Measurements from ENCODE around the gene ARHGAP12.

DNA sequence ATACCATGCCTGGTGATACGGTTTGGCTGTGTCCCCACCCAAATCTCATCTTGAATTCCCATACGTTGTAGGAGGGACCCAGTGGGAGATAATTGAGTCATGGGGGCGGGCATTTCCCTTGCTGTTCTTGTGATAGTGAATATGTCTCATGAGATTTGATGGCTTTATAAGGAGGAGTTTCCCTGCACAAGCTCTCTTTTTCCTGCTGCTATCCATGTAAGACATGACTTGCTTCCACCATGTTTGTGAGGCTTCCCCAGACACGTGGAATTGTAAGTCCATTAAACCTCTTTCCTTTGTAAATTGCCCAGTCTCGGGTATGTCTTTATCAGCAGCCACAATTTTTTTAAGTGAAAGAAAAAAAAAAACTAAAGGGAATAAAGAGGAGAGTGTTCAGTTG is 152.5 kb downstream of the ARHGAP12 start:
- no peak for TF ChIP-seq EZH2 (IDR thresholded peaks at IDR 0.05; ENCODE audit: borderline replicate concordance, low read length)
- no peak for TF ChIP-seq CTCF (conservative IDR thresholded peaks at IDR 0.05 in 1 of 2, IDR thresholded peaks at IDR 0.05 in 1 of 2; ENCODE audit: extremely low read depth in 1 of 2, insufficient read depth in 1 of 2, low read depth in 1 of 2, low read length in 2 of 2)

Measured in mammary epithelial cell (primary cell).